ENCODE results near the gene IGF2BP2.

DNA sequence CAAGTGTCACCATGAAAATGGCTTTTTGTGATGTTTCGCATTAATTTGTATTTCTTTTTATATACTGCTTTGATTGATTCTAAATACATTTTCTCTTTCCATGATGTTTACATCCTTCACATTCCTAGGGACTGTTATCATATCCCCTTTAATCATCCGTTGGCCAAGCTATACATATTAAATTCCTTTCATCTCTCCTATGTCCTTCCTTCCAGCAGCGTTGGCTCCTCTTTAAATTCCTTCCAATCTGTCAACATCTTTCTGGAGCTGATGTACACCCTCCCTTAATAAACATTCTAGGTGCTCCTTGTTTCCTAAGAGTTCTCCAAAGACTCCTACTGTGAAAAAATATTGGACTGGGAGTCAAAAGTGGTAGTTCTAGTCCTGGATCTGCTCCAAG, 87.8 kb downstream of the IGF2BP2 start:
- no peak for TF ChIP-seq EZH2 (IDR thresholded peaks at IDR 0.05; ENCODE audit: borderline replicate concordance)
- TF ChIP-seq, protein P1, sequence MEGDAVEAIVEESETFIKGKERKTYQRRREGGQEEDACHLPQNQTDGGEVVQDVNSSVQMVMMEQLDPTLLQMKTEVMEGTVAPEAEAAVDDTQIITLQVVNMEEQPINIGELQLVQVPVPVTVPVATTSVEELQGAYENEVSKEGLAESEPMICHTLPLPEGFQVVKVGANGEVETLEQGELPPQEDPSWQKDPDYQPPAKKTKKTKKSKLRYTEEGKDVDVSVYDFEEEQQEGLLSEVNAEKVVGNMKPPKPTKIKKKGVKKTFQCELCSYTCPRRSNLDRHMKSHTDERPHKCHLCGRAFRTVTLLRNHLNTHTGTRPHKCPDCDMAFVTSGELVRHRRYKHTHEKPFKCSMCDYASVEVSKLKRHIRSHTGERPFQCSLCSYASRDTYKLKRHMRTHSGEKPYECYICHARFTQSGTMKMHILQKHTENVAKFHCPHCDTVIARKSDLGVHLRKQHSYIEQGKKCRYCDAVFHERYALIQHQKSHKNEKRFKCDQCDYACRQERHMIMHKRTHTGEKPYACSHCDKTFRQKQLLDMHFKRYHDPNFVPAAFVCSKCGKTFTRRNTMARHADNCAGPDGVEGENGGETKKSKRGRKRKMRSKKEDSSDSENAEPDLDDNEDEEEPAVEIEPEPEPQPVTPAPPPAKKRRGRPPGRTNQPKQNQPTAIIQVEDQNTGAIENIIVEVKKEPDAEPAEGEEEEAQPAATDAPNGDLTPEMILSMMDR (IDR thresholded peaks at IDR 0.05; ENCODE audit: poor library complexity): no peak
- no peak for TF ChIP-seq EZH2phosphoT487 (IDR thresholded peaks at IDR 0.05; ENCODE audit: low read depth, severe bottlenecking, unreplicated experiment)

Data from hepatocyte (in vitro differentiated cells).